Spleen (tissue), 7 donors: ENCODE measurements around the gene FAM83C.

ENCODE experiments used
- CTCF ChIP-seq, 11 experiments: fragments of 200-600 bp in 7 of 11; fragments of 450-650 bp in 4 of 11; sonication (generic) in 4 of 11; IDR thresholded peaks in 8 of 11; conservative IDR thresholded peaks in 3 of 11; 1 replicate in 7 of 11; 2 replicates in 4 of 11; pipeline versions ENCODE4 v1.4.0 to v1.8.0; 2016 to 2021; ENCODE audit warnings: antibody characterized with exemption in 11 of 11, inconsistent platforms in 4 of 11, mild to moderate bottlenecking in 1 of 11
- POLR2A ChIP-seq, 3 donors: fragments of 450-650 bp; IDR thresholded peaks; one replicate each; pipeline ENCODE4 v1.5.1; 2017; ENCODE audit warnings: antibody characterized with exemption in 3 of 3, mild to moderate bottlenecking in 1 of 3
- donor health status: DM: no; HTN: no; CAD: no; lungs with moderate emphysema.
- donor health status: DM: no; HTN: no; CAD: no.
- donor health status: DM: no; HTN: no; CAD: no.

- no peak for TF ChIP-seq CTCF (IDR thresholded peaks at IDR 0.05 in 8 of 11, conservative IDR thresholded peaks at IDR 0.05 in 3 of 11)
- no peak for TF ChIP-seq POLR2A (IDR thresholded peaks at IDR 0.05)
Measured at GRCh38 chr20:35251613-35251940, 40.6 kb downstream of the FAM83C start.
